ENCODE data around the gene IL13. TPM values are rescaled to one million over a fixed set of nuclear protein-coding genes. Genes with fewer than 3 reads are reported as not detected.

The IL13 gene
- total RNA-seq, 1 donor, result not detected

DNA sequence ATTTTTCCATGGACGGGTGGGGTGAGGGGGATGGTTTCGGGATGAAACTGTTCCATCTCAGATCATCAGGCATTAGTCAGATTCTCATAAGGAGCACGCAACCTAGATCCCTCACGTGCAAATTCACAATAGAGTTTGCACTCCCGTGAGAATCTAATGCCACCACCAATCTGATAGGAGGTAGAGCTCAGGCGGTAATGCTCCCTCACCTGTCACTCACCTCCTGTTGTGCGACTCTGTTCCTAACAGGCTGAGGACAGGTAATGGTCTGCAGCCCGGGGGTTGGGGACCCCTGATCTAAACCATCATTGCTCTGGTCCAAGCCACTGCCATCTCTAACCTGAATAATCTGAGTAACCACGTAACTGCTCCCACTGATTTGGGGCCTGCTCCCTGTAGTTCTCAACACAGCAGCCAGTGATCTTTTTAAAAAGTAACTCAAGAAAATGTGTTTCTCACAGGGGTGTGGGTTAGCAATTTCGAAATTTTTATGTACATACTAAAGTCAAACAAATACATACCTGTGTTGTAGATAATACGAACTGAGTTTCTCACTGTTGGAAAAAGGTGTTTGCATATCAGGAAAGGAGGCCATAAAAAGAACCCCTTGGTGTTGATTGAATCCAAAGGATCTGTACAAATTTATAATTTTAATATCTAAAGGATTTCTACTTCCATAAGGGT is 11.2 kb upstream of the IL13 start:
- H3K79me2 ChIP-seq (ENCODE audit: insufficient read depth, low read length), result no peaks in the 10 kb centered on the region
- no peaks in the 10 kb centered on the region for H3K4me1 ChIP-seq (ENCODE audit: insufficient read depth, low read length)
- no peak overlapping the region for H3K4me3 ChIP-seq (ENCODE audit: insufficient read depth, low read length)
- H3K36me3 ChIP-seq (ENCODE audit: insufficient read depth, low read length), result peaks cover 16% of the 10 kb centered on the region
- DNase-seq (ENCODE audit: insufficient read length, low spot score, missing footprints), result no peak
- no peak overlapping the region for H3K4me2 ChIP-seq (ENCODE audit: insufficient read depth, low read length)
- TF ChIP-seq, protein P1, sequence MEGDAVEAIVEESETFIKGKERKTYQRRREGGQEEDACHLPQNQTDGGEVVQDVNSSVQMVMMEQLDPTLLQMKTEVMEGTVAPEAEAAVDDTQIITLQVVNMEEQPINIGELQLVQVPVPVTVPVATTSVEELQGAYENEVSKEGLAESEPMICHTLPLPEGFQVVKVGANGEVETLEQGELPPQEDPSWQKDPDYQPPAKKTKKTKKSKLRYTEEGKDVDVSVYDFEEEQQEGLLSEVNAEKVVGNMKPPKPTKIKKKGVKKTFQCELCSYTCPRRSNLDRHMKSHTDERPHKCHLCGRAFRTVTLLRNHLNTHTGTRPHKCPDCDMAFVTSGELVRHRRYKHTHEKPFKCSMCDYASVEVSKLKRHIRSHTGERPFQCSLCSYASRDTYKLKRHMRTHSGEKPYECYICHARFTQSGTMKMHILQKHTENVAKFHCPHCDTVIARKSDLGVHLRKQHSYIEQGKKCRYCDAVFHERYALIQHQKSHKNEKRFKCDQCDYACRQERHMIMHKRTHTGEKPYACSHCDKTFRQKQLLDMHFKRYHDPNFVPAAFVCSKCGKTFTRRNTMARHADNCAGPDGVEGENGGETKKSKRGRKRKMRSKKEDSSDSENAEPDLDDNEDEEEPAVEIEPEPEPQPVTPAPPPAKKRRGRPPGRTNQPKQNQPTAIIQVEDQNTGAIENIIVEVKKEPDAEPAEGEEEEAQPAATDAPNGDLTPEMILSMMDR (IDR thresholded peaks at IDR 0.05; ENCODE audit: extremely low read depth, low read depth, low read length), result no peak
- H2AFZ ChIP-seq (ENCODE audit: low read length), result no peak overlapping the region
- no peaks in the 10 kb centered on the region for H3K9me3 ChIP-seq (ENCODE audit: low read depth, low read length)
- H3K27me3 ChIP-seq (ENCODE audit: insufficient read depth, low read length), result no peaks in the 10 kb centered on the region
- no peaks in the 10 kb centered on the region for H4K20me1 ChIP-seq (ENCODE audit: insufficient read depth, low read length)
- H3K27ac ChIP-seq (ENCODE audit: low read depth, low read length), result no peak overlapping the region

- Histone ChIP-seq H3K36me3 (ENCODE audit: insufficient read depth, low read length) (peaks cover 8% of the 10 kb centered on the region), H3K79me2 (ENCODE audit: insufficient read depth, low read length) (no peaks in the 10 kb centered on the region), H3K27me3 (ENCODE audit: insufficient read depth, low read length) (no peaks in the 10 kb centered on the region), H3K4me1 (ENCODE audit: insufficient read depth, low read length) (no peaks in the 10 kb centered on the region), H3K4me2 (ENCODE audit: insufficient read depth, low read length) (no peak overlapping the region), H3K4me3 (ENCODE audit: insufficient read depth, low read length) (no peak overlapping the region), H4K20me1 (ENCODE audit: insufficient read depth, low read length) (no peaks in the 10 kb centered on the region), H3K9me3 (ENCODE audit: low read depth, low read length) (no peaks in the 10 kb centered on the region), H3K27ac (ENCODE audit: low read depth, low read length) (no peak overlapping the region), H2AFZ (ENCODE audit: low read length) (no peak overlapping the region)
- TF ChIP-seq, protein P1 (IDR thresholded peaks at IDR 0.05; ENCODE audit: extremely low read depth, low read depth, low read length), result no peak
- DNase-seq (ENCODE audit: insufficient read length, low spot score, missing footprints), result no peak
These were observed 10.5 kb upstream of the IL13 start for GRCh38 chr5:132647473-132647872.

DNA sequence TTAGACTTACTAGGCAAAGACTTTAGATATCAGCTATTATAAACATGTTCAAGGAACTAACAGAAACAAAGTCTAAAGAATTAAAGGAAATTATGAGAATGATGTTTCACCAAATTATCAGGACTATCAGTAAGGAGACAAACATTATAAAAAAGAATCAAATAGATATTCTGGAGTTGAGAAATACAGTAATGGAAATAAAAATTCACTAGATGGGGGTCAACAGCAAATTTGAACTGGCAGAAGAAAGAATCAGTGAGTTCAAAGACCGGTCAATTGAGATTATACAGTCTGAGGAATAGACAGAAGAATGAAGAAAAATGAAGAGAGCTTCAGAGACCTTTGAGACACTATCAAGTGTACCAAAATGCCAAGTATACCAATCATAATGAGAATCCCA is 9.6 kb upstream of the IL13 start:
- no peaks in the 10 kb centered on the region for H3K79me2 ChIP-seq (ENCODE audit: insufficient read depth, low read length)
- H4K20me1 ChIP-seq (ENCODE audit: insufficient read depth, low read length), result no peaks in the 10 kb centered on the region
- H2AFZ ChIP-seq (ENCODE audit: low read length), result no peak overlapping the region
- no peaks in the 10 kb centered on the region for H3K4me1 ChIP-seq (ENCODE audit: insufficient read depth, low read length)
- no peak overlapping the region for H3K4me3 ChIP-seq (ENCODE audit: insufficient read depth, low read length)
- TF ChIP-seq, protein P1 (IDR thresholded peaks at IDR 0.05; ENCODE audit: extremely low read depth, low read depth, low read length), result no peak
- H3K9me3 ChIP-seq (ENCODE audit: low read depth, low read length), result no peaks in the 10 kb centered on the region
- no peak overlapping the region for H3K4me2 ChIP-seq (ENCODE audit: insufficient read depth, low read length)
- H3K27me3 ChIP-seq (ENCODE audit: insufficient read depth, low read length), result peaks cover 2% of the 10 kb centered on the region
- H3K27ac ChIP-seq (ENCODE audit: low read depth, low read length), result no peak overlapping the region
- DNase-seq (ENCODE audit: insufficient read length, low spot score, missing footprints), result no peak
- no peaks in the 10 kb centered on the region for H3K36me3 ChIP-seq (ENCODE audit: insufficient read depth, low read length)

GRCh38 chr5:132651838-132652469 is 6.0 kb upstream of the IL13 start:
- Histone ChIP-seq H3K4me2 (ENCODE audit: insufficient read depth, low read length) (no peak overlapping the region), H3K36me3 (ENCODE audit: insufficient read depth, low read length) (no peaks in the 10 kb centered on the region), H3K79me2 (ENCODE audit: insufficient read depth, low read length) (no peaks in the 10 kb centered on the region), H2AFZ (ENCODE audit: low read length) (no peak overlapping the region), H3K27me3 (ENCODE audit: insufficient read depth, low read length) (peaks cover 19% of the 10 kb centered on the region), H3K9me3 (ENCODE audit: low read depth, low read length) (no peaks in the 10 kb centered on the region), H4K20me1 (ENCODE audit: insufficient read depth, low read length) (no peaks in the 10 kb centered on the region), H3K4me1 (ENCODE audit: insufficient read depth, low read length) (peaks cover 4% of the 10 kb centered on the region), H3K27ac (ENCODE audit: low read depth, low read length) (no peak overlapping the region), H3K4me3 (ENCODE audit: insufficient read depth, low read length) (no peak overlapping the region)
- DNase-seq (ENCODE audit: insufficient read length, low spot score, missing footprints), result no peak
- TF ChIP-seq, protein P1 (IDR thresholded peaks at IDR 0.05; ENCODE audit: extremely low read depth, low read depth, low read length), result no peak

Data from osteoblast (primary cell).